Renal pelvis (tissue), 4 donors: Measurements from ENCODE around the gene FAM240A. TPM values are rescaled to one million over a fixed set of nuclear protein-coding genes. Genes with fewer than 3 reads are reported as not detected.
"Not testable (repeated sequence)": the region's sequence is repeated elsewhere in the genome, so short reads cannot be mapped to it uniquely, and the experiment has no call there.

ENCODE experiments used
- DNase-seq: peaks from one replicate; pipeline ENCODE4 v3.0.0-alpha.2; 2013
- polyA plus RNA-seq, 3 donors: library from polyadenylated mRNA; unstranded; fragments of 120-200 nt; gene quantifications; one replicate each; pipeline ENCODE4 v1.2.1, GENCODE V29; 2013; ENCODE audit not compliant: insufficient read length in 3 of 3

Gene FAM240A
- polyA plus RNA-seq, 3 donors = 0.13 to 0.17 (median 0.16) TPM

DNA sequence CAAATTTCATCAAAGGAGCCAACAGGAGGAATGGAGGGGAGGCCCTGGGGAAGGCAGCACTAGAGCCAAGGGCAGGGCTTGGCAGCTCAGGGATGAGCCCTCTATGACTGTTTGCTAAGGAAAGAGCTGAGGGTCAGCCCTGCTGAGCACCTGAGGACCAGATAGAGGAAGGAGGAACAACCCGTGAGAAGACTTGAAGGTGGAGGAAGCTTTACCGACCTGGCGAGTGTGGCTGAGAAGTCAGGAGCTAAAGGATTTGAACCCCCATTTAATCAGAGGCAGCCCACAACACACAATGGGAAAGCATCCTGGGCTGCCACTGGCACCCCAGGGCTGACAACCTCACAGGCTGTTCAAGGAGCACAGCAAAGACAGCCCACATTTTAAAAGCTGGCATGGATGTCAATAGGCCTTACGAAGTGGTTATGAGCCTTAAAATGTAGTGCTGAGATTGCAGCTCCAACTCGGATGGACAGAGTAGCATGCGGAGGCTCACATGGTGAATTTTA, 25.5 kb upstream of the FAM240A start:
- DNase-seq = no peak

DNA sequence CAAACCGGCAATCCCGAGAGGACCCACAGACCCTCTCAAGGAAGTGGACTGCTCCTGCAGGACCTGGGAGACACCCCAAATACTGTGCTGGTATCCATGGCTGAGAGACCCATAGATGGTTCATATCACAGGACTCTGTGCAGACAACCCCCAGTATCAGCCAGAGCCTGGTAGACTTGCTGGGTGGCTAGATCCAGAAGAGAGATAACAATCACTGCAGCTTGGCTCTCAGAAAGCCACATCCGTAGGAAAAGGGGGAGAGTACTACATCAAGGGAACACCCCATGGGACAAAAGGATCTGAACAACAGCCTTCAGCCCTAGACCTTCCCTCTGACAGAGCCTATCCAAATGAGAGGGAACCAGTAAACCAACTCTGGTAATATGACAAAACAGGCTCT, 25.1 kb upstream of the FAM240A start:
- not testable (repeated sequence) for DNase-seq

DNA sequence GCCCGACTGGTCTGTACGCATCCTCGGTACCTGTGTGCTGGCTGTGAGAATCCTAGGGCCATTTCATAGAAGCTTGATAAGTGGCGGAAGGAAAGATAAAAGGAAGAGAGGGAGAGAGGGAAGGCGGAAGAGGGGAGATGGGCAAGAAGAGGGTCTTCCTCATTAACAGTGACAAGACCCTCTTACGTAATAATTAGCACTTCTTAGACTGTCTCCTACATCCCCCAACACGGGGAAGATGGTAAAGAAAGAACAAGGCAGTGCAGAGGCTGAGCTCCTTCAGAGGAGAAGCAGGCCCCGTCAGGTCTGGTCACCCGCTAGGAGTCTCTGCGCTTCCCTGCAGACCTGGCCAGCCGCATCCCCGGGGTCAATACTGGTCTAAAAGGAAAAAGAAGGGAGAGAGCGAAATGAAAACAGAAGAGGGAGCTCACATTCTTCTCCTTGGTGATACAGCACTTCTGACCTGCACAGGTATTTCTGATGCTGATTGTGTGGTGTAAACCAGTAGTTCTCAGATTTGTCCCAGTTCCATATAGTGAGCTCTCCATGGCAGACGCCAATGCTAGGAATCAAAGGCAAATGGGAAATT, 19.0 kb upstream of the FAM240A start:
- no peak for DNase-seq

DNA sequence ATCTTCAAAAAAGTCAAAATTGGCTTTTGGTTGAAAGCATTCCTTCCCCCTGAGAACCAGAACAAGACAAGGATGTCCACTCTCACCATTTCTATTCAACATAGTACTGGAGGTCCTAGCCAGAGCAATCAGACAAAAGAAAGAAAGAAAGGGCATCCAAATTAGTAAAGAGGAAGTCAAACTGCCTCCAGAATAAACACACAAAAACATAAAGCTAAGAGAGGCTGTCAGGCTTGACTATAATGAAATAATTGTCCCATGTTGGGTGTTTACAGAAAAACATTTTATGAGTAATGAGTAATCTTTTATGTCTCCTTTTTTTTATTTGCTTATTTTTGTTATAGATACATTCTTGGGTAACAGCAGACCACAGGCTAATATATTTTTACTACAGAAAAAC, 18.3 kb upstream of the FAM240A start:
- no peak for DNase-seq

DNA sequence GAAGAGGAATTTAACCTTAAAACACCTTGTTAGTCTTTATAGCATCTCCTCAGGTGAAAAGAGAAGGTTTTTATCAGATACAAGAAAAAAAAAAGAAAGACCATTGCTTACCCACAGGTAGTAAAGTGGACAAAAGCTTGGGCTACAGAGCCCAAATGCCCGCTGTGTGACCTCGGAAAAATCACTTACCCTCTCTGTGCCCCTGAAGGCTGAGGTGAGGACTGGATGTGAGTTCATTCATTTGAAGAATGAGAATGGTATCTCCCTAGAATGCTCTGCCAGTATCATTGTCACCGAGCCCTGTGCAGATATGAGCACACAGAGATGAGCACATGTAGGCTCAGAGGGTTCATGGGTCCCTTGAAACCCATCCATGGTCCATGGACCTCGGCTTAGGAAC, 17.6 kb upstream of the FAM240A start:
- DNase-seq = no peak

DNA sequence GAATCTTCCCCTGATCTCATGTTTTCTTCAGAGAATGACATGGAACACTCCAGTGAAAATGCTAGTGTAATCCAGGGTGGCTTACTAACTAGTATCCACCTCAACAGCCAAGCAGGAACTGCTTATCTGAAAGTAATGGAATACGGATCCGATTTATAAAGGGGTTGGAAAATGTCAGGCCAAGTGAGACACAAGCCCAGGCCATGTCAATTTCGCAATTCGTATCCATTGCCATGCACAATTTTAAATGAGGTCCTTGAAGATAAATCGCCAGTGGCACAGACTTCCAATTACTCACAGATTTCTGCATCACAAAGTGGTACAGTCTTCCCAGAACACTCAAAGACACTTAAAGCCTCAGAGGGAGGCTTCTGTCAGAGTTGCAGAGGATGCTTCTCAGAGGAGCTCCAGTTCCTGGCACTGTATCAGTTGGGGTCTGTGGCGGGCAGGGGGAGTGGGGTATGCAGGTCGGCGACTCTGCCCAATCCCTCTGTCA, 16.5 kb upstream of the FAM240A start:
- DNase-seq = no peak

DNA sequence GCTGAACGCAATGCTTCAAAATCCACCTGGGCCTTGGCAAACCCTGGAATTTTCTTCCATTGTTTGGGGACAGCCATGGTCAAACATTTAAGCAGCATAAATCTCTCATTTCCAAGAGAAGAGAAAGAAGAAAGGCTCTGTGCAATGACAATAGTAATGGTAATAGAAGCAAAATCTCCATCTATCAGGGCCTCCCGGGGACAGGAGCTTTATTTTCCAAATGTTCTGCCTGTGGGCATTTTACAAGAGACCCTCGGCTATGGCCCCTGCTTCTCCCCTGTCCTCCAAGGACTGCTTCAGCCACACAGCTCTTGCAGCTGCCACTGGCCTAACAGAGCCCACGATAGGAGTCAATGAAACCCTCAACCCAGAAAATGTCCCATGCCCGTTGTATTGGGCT, 12.7 kb upstream of the FAM240A start:
- DNase-seq = no peak

DNA sequence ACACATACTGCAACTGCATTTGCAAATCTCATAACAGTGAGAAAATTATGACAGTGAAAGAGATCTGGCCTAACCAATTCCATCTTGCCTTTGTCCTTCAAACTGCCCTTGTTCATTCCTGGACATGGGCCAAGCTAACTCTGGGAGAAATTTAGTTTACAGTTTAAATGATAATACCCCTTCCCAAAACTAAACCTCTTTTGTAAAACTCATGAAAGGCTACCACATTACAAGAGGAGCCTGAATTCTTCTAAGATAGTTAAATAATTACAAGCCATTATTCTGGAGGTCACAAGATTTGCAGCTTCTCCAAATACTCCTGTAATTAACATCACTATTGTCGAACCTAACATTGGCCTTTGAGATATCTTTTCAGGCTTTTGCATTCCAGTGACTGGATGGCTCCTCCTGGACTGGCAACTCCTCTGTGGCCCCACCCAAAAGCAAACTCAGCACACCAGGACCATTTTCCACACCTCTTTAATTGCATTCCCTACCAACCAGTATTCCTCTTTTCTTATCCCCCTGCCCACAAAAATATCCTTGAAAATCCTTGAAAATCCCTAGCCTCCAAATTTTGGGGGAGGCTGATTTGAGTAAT, 8.8 kb upstream of the FAM240A start:
- DNase-seq = no peak

DNA sequence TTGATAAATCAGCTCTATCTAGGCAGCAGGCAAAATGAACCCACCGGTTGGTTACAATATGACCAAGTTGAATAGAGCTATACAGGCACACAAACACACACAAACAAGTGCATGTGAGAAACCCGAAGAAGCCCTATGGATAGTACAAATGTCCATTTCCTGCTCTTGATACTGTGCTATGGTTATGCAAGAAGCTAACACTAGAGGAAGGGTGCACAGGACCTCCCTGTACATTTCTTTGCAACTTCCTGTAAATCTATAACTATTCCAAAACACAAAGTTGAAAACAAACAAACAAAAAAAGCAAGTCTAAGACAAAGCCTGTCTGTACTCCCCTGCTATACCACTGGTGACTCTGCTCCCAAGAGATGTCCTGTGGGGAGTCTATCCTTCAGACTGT, 8.2 kb upstream of the FAM240A start:
- no peak for DNase-seq

DNA sequence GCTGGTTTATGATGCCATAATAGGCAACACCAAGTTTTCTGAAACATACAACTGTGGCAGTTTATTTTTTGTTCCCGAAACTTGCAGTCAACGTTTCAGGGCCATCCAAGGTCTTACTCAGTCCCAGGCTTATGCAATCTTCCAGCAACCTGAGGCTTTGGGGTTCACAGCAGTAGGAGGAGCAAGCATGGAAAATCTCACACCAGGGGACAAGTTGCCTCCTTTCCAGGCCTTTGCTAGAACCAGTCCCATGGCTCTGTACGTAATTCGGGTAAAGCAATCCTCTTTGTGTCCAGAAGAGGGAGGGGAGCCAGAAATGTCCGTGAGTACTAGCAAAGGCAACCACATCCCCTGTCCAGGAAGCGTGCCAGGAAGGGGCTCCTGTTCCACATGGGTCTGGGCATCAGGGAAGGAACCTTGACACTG, 4.7 kb upstream of the FAM240A start:
- no peak for DNase-seq

DNA sequence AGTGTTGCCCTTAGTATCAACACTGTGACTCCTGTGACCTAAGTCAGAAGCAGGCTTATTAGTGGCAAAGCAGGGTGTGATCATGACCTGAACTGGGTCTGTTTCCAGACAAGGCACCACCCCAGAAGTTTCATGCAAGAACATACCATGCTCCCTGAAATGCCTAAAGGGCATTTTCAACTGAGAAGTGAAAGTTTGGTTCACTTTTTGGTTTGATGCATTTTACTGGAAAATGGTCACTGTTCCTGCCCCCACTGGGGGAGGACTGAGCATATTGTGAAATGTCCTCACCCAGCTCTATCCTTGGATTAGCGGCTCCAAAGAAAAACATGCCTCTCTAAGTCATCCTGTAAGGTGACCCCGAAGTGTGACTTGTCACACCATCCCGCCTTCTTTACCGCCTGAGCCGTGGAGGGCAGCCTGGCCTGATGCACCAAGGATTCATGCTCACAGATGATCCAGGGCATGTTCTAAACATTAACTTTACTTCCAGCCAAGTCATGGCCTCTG, 3.1 kb upstream of the FAM240A start:
- DNase-seq = no peak

DNA sequence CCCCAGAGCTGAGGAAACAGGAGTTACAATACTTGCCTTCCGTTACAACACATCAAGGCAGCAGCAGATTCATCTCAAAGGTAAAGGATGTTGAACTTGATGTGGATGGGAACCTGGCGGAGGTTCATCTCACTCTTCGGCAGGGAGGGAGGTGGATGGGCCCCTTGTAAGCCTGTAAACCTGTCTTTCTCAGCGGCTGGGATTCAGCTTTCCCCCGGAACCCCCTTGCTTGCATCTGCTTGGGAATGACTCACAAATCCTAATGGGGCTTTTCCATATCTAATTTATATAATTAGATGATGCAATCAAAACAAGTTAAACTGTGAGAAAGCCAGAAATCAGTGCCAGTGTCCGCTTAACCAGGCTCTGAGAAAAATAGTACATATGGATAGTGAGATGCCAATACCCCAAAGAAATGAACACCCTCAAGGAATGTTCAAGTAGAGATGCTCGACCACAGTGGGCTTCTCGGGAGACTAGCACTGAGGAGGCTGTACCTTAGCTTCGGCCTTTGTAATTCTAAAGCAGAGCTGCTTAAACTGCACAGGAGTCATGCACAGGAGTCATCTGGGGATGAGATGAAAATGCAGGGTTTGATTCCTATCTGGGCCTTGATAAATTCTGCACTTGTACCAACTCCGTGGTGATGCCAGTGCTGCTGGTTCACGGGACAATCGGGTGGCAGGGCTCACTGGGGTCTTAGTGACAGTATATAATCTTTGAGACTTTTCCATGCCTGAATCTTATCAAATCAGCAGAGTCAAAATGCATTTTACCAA, 2.2 kb upstream of the FAM240A start:
- DNase-seq = no peak

DNA sequence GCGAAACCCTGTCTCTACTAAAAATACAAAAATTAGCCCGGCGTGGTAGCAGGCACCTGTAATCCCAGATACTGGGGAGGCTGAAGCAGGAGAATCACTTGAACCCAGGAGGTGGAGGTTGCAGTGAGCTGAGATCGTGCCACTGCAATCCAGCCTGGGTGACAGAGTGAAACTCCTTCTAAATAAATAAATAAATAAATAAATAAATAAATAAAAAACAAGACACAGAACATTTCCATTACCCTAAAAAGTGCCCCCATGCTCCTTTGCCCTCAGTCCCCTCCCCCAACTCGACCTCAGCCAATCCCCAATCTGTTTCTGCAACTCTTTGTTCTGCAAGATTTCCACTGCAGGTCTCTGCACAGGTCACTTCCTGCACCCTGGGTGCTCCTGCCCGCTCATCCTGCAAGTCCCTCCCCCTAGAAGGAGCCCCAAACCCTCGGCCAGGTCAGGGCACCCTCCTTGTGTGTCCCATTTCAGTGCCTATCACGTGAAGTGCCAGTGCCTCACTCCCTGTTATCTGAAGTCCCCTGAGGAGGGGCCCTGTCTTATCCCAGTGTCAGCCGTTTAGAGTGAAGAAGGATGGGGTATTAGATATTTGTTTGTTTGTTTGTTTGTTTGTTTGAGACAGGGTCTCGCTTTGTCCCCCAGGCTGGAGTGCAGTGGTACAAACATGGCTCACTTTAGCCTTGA, 1.1 kb downstream of the FAM240A start:
- DNase-seq = no peak

DNA sequence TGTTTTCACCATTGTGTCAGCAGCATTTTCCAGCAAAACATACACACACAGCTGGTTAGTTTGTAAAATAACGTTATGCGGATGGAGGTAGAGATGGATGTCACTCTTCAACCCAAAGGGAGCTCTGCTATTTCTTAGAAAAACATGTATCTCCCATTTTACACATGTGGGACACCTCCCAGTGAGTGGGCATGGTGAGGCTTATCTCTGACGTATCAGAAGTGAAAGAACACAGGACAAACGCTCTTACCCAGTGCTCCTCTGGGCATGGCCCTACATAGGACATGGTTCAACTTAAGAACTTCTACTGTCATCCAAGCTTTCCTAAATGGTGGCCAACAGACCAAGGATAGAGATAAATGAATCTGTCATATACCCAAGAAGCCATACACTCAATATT, 2.1 kb downstream of the FAM240A start:
- no peak for DNase-seq

DNA sequence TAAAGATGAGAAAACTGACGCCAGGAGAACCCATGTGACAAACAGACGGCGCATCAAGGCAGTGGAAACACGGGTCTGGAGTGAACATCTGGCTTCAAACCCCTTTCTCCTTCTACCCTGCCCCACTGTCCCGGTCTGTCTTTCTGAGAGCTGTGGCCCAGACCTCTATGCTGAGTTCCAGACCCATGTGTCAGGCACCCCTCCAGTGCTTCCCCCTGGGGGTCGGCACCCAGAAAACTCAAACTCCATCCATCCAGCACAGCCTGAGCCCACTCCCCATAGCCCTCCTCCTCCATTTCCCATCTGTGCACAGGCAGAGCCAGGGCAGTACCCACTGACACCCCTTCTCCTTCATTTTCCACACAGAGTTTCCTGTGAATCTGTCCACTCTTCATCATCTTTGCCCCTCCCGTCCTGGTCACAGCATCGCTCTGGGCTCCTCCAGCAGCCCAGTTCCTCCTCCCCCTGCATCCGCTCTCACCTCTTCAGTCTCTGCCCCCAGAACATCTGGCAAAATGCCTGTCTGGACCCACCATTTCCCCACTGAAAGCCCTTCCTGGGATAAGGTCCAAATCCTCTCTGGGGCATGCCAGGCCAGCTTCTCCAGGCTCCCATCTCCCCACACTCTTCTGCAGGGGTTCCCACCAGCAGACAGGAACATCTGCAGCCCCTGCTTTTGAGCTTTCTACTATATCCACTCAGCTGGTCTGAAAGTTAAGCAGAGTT, 2.9 kb downstream of the FAM240A start:
- no peak for DNase-seq

DNA sequence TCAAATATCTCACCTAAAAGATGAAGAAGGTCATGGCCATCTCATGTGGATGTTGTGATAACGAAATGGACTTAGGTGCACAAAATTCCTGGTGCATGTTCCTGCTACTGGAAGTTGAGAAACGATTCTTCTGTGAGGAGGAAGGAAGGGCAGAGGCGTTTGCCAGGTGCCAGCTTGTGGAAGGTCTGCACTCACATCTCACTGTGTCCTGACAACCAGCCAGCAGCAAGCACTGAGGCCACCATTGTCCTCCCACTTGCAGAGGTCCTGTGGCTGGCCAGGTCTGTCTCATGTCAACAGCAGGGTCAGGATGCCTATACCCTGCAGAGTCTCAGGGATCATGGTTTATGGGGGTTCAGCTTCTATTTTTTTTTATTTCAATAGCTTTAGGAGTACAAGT, 3.7 kb downstream of the FAM240A start:
- DNase-seq = no peak

DNA sequence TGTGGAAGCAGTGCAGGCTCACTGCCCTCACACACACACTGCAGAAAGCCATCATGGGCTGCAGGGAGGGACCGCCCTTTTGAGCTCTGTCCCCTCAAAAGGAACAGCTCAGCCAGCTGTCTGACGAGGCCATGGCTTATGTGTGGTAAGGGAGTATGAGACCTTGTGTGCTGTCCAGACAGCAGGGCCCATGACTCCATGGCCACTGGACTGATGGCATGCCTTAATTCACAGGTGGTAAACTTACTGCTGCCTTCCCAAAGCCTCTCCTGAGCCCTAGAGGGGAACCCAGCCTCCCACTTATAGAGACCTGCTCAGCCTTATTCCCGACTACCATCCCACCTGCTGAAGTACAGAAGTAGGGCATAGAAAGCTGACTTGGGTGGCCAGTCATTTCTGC, 5.6 kb downstream of the FAM240A start:
- DNase-seq = no peak

DNA sequence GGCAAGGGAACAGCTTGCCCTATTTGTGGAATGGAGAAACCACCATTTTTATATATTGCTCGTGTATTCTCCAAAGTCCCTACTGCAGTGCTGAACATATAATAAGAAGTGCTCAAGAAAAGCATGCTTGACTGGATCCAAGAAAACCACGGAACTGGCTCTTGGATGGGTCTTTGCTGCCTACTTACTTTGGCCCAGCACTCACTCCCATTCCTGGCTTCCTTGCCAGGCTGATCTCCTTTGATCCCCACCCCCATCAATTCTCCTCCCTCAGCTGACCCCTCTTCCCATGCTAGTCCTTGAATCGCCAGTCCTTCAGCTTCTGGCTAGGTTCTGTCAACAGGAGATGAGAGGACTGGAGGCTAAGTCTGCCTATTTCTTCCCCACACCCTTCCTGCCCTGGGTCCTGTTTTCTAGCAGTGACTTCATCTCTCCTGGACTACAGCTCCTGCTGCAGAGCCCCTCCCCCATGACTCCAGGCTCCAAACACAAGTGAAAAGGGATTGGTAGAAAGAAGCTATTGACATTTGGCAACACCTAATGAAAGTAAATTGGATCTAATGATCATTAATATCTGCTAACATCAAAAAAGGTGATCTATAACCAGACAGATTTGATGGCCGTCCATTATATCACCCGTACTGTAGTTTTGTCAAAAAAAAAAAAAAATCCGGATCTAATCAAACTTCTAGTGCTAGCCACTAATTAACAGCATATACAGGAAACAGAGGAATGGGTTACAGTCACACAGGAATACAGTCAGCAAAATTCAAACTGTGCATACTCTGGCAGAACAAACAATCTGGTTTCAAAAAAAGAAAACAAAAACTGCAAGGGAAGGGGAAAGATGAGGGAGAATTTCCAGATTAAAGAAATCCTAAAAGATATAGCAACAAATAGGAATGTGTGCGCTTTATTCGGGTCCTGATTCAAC, 7.8 kb downstream of the FAM240A start:
- DNase-seq = no peak

DNA sequence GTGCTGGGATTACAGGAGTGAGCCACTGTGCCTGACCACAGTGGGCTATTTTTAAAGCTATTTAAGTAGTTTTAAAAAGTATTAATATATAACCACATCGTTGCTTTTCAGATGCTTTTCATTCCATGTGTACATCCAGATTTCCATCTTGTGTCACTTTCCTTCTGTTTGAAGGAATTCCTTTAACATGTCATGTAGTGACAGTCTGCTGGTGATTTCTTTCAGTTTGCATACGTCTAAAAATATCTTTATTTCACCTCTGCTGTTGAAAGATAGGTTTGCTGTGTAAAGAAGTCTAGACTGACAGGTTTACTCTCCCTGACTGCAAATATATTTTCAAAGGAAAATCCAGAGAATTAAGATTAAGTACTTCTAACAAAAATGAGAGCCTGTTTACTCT, 12.2 kb downstream of the FAM240A start:
- DNase-seq = no peak

DNA sequence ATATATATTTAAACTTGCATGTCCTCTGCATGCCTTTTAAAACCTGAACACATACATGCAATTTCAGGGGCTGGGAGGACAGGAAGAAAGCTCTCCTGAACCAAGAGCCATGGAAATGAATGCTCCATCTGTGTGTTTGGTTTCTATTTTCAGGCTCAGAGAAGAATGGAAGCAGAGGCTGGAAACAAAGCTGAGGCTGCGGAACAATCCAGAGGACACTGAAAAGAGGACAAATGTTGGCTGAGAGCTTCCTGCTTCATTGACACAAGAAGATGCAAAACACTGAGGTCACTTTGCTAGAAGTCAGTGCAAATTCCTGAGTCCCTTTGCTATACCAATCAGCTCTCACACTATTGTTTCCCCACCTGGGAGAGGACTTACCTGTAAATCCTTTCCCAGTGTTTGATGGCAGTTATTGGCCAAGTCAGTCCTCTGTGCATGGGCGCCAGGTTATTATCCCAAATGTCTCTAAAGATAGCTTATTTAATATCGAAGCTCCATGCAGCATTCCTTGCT, 12.7 kb downstream of the FAM240A start:
- no peak for DNase-seq
